HG03457 (cell line): ENCODE measurements around the gene SYT2.
"Not testable (repeated sequence)": the region's sequence is repeated elsewhere in the genome, so short reads cannot be mapped to it uniquely, and the experiment has no call there.

Experiments
- ATAC-seq: cut with Tn5 transposase; IDR thresholded peaks from one replicate; pipeline ENCODE4 v1.9.1; 2021; ENCODE audit warnings: moderate number of reproducible peaks; ENCODE audit not compliant: unreplicated experiment

Gene SYT2

DNA sequence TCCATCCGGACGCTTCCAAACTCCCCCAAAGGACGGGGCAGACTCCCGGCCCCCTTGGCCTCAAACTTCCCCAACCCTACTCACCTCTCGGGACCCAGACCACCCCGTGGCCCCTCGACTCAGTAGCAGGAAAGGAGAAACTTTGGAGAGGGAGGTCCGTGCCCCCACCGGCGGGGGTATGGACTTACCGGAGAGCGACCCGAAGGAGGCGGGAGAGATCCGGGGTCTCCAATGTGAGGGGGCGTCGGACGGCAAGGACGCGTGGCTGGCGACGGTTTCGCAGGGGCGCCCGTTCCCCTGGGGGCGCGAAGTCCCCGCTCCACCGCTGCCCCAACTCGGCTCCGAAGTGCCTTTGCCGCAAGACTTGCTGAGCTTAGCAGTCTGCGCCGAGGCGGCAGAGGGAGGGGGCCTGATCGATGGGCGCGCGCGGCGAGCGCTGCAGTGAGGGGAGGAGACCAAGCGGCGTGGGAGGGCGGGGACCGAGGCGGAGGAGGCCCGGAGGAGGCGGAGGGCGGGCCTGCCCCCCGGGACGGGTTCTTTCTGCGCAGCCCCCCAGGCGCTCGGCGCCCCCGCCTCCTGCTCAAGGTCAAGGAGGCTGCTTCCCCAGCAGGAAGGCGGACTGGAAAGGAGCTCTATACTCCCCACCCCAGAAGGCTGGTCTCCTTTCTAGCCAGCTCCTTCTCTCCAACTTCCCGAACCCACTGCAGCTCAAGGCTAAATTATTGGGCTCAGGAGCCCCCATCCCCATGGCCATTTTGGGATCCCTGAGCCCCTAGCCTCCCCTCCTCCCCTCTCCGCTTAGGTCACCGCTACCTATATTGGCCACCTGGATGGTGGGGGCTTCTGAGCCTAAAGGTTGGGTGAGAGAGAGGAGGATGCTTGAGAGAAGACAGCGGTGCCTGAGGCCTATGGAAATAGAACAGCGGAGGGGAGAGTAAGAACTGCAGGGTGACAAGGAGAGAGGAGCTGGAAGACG, at the start of gene SYT2:
Gene SYT2 (minus strand): TSS at position 385 of the 976 bp plus-strand sequence. CDS start 104,682 bp downstream, outside the sequence.
- ATAC-seq: no peak

DNA sequence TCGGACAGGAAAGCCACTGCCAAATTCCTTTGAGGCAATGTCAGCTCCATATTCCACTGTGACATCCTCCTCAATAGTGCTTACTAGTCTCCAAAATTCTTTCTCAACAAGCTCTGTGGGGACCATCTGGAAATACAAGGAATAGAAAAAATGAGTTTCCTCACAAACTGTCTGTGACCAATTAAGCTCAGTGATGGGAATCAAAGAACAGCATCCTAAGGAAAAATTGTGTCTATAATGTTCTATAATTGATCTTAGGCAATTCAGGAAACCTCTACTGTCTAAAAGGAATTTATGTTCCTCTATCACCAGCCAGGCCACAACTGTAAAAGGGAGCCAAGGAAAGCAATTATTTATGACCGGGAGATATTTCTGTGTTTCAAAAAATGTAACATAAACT, 46.1 kb upstream of the SYT2 start:
- no peak for ATAC-seq

DNA sequence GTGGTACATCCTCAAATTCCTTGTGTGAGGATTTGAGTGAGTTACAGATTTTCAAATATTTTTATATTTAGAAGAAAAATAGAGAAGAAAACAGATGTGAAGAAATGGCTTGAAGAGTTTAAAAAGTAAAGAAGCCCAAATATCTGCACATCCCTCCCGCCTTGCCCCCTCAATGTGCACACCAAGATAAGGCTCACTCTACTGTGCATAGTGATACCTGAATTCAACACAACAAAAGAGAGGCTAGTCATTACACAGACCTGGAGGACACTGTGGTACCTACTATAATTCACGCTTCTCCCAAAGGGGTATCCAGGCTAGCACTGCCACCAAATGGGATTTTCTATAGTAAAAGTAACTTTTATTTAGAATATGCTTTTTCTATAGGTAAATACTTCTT, 44.0 kb upstream of the SYT2 start:
- no peak for ATAC-seq

DNA sequence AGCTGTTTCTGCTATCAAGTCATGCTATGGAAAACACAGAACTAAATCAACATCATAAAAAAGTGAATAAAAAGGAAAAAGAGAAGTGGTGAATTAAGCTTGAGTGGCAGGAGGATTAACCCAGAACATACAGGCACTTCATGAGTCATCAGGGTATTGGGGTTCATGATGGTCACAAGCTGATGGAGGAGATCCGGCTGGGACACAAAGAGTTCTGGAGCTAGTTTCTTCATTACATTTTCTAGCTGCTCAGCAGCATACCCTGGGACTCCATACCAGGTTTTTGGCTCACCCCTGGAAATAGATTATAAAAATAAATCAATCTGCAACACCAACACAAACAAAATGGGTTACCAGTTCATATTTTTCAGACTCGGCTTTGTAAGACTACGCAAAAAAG, 42.5 kb upstream of the SYT2 start:
- ATAC-seq: no peak

DNA sequence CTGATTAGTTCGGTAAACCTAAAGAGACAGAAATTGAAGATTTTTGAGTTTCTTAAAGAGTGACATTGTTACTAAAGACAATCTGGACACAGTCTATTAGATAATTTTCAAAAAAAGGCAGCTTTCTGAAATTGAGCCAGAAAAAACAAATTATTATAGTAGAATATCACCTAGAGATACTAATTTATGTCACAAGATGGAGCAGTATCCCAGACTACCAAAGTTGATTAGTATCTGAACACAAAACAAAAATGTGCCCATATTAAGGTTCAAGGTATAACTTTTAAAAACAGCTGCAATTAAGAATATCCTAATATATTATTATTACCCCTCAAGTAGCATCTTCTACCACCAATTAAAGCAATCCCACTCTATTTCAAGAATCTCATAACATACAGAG, 40.5 kb upstream of the SYT2 start:
- ATAC-seq: no peak

DNA sequence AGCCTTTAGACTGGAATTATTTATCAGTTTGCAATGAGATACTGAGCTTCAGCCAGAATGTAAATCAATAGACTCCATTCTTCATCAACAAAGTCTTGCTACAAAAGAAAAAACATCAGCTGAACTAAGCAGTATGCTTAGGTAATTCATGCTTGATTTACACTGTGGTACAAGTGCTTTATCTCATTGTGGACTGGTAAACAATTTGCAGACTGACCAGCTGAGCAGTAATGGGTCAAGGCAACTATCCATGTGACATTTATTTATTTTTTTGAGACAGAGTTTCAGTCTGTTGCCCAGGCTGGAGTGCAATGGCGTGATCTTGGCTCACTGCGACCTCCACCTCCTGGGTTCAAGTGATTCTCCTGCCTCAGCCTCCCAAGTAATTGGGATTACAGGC, 39.8 kb upstream of the SYT2 start:
- no peak for ATAC-seq

DNA sequence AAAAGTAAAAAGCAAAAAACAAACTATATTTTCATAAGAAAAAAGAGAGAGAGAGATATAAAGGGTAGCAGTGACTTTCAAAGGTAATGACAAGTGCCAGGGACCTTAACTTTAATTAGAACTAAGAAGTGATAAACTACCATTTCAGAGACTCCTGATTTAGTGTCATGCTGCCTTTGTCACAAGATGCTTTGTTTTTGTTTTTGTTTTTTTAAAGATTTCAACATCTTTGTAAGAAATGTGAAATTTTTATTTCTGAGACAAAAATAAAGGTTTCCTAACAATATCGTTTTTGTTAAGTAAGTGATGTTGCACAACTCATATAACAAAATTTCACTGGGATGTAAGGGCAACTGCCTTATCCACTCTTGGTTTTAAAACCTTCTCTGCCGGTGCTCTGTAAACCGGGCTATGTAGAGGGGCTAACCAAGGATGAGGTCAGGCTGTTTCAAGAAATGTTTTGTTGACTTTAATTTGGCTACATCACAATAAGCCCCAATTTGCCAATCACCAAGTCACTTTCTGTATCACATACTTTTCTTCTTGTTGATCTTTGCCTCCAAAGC, 35.2 kb upstream of the SYT2 start:
- ATAC-seq: no peak

DNA sequence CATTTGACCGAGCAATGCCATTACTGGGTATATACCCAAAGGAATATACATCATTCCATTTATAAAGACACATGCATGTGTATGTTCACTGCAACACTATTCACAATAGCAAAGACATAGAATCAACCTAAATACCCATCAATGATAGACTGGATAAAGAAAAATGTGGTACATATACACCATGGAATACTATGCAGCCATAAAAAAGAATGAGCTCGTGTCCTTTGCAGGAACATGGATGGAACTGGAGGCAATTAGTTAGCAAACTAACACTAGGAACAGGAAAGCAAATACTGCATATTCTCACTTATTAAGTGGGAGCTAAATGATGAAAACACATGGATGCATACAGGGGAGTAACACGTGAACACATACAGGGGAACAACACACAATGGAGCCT, 34.5 kb upstream of the SYT2 start:
- not testable (repeated sequence) for ATAC-seq

DNA sequence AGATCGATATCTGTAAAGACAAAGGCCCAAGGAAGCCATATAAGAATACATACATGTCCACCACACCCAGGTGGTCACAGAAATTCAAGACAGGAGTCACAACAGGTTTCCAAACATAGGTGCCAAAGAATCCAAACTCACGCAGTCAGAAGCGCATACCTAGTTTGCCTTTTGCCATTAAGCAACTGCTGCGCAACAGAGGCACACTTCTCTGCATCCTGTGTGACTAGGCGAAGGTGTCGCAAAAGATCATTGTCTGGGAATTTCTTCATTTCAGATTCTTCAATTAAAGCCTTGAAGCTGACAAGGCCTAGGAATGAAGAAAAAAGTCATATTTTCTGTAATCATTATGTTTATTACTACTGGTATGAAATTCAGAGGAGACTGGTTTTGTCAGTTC, 32.2 kb upstream of the SYT2 start:
- no peak for ATAC-seq

DNA sequence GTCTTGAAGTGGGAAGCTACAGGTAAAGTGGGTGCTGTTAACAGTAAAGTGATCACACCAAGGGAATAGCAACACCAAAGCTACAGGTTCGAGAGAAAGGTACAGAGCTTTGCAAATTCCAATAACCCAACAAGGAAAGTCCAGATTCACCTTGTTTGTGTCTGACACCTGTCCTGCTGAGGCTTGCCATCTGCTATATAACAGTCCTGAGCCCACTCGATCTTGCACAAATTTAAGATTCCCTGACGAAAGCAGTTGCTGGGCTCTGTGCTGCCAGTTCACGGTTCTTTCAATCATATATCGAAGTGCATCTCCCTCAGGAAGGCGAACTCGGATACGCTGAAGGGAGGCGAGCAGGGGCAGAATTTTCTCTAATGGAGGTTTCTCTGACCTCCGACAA, 23.0 kb upstream of the SYT2 start:
- ATAC-seq: no peak

DNA sequence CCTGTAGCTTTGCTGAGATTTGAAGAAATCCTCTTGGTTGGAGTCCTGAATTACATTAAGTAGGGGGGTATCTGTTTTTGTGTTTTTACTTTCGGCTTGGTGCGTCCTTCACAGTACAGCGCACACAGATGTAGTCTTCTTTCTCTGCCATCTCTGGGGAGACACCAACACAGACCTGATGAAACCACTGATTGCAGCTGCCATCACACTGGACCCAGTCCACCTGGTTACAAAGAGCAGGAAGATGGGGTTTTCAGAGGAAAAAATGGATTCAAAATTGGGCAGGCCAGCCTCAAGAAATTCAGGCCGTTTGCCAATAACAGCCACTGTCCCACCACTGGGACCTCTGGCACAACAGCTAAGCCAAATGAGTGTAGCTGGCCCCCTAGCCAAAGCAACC, 18.7 kb upstream of the SYT2 start:
- ATAC-seq: no peak

DNA sequence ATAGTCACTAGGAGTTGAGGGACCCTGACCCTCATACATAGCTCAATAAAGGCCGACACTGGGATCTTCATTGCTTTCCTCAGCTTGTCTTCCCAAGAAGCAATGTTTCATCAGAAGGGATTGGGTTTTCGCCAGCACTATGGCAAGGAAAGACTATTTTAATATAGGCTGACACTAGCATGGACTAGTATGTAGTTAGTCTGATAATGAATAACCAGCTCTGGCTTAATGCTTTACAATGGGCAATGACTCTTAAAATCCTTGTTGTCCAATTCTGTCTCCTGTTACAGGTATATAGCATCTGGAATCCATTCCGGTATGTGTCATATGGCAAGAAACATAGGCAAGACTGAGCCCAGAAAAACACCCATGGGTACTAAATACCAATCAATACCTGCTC, 15.3 kb upstream of the SYT2 start:
- ATAC-seq: no peak

DNA sequence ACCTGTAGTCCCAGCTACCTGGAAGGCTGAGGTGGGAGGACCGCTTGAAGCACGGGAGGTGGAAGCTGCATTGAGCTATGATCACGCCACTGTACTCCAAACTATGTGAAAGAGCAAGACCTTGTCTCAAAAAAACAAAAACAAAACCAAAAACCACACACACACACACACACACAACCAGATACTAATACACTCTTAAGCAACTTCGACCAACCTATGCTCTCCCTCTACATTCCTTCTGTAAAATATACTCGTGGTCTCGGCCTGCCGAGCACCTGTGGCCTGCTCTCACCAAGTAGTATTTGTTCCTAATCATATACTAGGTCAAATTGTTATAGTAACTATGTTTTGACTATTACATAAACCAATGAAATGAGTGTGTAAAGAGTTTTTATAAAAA, 13.5 kb upstream of the SYT2 start:
- no peak for ATAC-seq

DNA sequence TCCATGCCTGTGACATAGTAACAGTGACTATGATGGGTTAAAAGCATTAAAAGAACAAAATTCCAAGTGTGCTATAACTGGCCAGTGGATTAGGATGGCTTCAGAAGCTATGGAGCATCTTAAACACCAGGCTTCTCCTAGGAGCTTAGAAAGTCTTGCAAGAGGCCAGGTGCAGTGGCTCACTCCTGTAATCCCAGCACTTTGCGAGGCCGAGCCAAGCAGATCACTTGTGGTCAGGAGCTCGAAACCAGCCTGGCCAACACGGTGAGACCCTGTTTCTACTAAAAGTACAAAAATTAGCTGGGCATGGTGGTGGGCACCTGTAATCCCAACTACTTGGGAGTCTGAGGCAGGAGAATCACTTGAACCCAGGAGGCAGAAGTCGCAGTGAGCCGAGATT, 12.8 kb upstream of the SYT2 start:
- not testable (repeated sequence) for ATAC-seq

DNA sequence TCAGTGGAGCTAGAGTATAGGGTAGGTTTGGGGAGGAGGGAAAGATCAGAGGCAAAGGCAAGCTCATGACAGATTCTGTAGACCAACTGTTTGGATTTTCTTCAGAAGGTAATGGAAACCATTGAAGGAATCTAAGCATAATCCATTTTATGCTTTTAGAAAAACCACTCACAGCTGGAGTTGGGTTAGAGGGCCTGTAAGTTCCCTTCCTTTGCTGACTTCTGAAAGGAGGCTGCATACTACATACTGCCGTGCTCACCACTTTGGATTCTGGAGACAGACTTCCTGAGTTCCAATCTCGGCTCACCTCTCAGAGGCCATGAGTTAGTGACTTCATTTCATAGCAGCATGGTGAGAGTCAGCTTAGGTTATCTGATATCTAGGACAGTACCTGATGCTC, 6.4 kb upstream of the SYT2 start:
- ATAC-seq: no peak

DNA sequence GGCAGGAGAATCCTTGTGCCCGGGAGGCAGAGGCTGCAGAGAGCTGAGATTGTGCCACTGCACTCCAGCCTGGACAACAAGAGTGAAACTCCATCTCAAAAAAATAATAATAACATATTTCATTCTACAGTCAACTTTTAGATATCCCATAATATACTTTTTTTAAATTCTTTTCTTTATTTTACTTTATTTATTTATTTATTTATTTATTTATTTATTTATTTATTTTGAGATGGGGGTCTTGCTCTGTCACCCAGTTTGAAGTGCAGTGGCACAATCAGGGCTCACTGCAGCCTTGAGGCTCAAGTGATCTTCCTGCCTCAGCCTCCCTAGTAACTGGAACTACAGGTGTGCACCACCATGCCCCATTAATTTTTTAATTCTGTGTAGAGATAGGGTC, 3.9 kb upstream of the SYT2 start:
- ATAC-seq: not testable (repeated sequence)

DNA sequence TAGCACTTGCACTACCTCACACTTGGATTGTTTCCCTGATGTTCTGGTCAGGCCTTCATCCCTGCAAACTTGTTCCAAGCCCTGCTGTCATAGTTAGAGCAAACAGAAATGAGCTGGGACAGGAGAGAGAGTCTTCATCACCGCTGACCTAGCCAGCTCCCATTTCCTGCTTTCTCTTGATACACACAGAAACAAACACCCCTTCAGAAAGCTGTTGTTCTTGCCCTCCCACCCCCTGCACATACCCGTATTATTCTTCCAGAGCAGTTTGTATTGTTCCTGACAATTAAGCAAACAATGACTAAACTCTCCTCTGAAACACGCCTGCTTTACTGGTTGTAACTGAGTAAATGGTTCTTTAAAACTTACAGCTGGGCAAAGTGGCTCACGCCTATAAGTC, 2.9 kb upstream of the SYT2 start:
- ATAC-seq: no peak

DNA sequence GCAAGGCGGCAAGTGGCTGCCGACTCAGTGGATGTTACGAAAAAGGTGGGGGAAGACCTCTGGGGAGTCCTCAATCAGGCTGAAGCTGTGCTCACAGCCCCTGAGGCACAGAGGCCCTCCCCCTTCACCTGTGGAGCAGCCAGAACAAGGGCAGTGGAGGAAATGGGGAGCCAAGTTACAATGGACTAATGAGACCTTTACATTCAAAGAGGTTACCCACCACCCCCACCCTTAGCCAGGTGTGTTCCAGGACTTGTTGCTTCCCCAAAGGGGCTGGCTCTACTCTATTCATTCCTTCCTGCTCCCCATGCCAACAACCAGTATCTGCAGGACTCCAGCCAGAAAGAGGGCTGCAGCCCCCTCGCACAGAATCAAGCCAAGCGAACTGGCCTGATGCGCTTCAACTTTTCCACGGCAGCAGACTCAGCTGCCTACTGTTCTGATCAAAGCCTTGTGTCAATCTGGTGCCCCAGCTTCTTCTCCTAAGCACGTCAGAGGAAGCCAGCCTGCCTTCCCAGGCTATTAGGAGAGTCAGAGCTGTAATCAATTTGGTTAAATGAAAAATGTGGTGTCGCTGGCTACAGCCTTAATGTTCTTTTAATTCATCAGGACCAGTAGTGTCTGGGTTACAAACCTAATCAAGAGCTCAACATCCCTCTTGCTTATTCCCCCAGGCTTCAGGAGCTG, 1.8 kb upstream of the SYT2 start:
- ATAC-seq: no peak

DNA sequence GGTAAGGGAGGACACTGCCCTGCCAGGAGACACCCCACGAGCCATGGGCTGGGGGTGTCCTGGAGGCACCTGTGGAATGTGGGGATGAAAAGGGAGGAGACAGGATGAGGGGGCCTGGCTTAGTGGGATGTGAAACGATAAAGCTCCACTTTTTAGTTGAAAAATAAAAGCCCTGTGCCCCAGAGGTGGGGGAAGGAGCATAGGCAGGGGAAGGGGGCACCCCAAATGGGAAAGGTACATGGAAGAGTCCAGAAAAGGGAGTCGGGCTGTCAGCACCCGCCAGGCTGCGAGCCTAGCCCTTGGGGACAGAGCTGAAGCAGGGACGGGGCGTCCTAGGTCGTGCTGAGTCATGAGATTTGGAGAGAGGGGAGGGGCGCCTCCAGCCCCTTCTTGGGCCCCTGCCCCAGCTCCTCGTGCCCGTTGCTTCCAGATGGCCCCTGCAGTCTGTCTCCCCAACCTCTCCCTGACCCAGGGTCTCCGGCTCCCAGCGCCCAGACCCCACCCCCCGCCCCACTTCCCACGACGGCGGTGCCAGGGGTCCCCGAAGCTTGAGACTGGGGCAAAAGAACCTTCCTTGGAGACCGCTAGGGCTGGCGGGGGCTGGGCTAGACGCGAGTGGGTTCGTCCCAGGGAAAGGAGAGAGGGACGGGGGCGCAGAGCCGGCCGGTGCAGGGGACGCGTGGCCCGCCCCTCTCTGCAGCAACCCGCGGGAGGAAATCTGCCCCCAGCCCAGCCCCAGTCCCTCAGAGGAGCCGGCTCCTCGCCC, 795 bp downstream of the SYT2 start:
- ATAC-seq: no peak

DNA sequence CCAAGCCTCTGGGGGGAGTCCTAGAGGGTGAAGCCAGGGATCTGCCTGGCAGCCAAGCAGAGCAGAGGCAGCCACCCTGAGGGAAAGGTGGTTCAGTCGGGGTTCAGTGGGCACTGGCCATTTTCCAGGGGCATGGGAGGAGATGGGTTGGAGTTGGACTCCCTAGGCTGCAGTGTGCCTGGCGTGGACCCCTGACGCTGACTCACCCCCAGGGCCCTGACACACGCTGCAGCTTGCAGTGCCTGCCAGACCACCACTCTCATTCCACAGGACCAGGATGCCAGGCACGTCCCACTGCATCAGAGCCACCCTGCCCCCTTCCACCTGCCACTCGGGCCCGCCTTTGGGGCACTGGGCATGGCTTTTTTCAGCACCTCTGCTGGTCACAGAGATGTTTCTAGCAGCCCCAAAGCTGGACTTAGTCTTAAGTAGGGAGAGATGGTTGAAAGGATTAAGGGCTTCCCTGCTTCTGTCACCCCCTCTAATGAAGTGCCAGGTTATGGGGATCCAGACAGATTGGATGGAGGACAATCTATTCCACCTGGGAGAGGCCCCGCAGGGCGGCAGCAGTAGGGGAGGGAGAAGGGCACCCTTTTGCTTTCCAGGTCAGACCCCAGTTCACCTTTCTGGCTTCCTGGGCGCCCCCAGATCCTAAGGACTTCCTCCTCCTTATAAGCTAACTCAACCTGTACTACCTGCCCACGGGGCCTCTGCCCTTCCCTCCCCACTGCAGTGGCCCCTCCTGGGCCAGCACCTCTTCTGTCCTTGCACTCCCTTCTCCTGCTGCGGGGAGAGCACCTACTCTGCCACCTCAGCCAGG, 1.6 kb downstream of the SYT2 start:
- no peak for ATAC-seq
